GM12872 (cell line): ENCODE measurements around the gene PAPPA.

Experiments used
- CTCF ChIP-seq: IDR thresholded peaks from 3 replicates; pipeline ENCODE4 v1.5.1; 2011; ENCODE audit warnings: low read depth, mild to moderate bottlenecking, low read length, moderate library complexity; ENCODE audit not compliant: insufficient read depth

The PAPPA gene

GRCh38 chr9:116250891-116251290, 97.3 kb downstream of the PAPPA start:
- no peak for TF ChIP-seq CTCF

- no peak for TF ChIP-seq CTCF
These were observed 97.8 kb downstream of the PAPPA start for GRCh38 chr9:116251366-116251765.

DNA sequence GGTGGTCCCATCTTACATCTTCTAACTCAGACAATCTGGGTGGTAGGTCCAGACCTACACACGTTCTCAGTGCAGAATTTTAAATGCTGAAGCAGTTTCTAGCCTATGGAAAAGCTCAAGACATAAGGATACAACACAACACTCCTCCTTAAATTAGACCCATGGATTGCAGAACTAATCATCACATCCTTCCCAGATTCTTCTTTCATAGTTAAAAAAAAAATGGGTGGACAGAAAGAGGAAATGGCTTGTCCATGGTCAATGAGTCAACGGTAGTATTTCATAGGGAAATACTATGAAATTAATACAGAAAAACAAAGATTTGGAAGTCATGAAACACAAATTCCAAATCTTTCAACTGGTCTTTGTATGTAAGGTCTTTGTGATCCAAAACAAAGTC, 106.9 kb downstream of the PAPPA start:
- no peak for TF ChIP-seq CTCF

- TF ChIP-seq CTCF: no peak
These were observed 108.9 kb downstream of the PAPPA start for GRCh38 chr9:116262448-116262847.

- TF ChIP-seq CTCF: no peak
These were observed 110.8 kb downstream of the PAPPA start for GRCh38 chr9:116264361-116264760.

GRCh38 chr9:116267021-116267420, 113.4 kb downstream of the PAPPA start:
- no peak for TF ChIP-seq CTCF

GRCh38 chr9:116269250-116269649, 115.7 kb downstream of the PAPPA start:
- TF ChIP-seq CTCF: no peak

- TF ChIP-seq CTCF: no peak
These were observed 117.0 kb downstream of the PAPPA start for GRCh38 chr9:116270546-116270945.
